GM18867 (cell line): ENCODE data around the gene UBE2E1.

Source experiments
- ATAC-seq: cut with Tn5 transposase; IDR thresholded peaks from one replicate; pipeline ENCODE4 v1.9.1; 2021; ENCODE audit warnings: mild to moderate bottlenecking, moderate library complexity; ENCODE audit not compliant: unreplicated experiment

Gene UBE2E1

DNA sequence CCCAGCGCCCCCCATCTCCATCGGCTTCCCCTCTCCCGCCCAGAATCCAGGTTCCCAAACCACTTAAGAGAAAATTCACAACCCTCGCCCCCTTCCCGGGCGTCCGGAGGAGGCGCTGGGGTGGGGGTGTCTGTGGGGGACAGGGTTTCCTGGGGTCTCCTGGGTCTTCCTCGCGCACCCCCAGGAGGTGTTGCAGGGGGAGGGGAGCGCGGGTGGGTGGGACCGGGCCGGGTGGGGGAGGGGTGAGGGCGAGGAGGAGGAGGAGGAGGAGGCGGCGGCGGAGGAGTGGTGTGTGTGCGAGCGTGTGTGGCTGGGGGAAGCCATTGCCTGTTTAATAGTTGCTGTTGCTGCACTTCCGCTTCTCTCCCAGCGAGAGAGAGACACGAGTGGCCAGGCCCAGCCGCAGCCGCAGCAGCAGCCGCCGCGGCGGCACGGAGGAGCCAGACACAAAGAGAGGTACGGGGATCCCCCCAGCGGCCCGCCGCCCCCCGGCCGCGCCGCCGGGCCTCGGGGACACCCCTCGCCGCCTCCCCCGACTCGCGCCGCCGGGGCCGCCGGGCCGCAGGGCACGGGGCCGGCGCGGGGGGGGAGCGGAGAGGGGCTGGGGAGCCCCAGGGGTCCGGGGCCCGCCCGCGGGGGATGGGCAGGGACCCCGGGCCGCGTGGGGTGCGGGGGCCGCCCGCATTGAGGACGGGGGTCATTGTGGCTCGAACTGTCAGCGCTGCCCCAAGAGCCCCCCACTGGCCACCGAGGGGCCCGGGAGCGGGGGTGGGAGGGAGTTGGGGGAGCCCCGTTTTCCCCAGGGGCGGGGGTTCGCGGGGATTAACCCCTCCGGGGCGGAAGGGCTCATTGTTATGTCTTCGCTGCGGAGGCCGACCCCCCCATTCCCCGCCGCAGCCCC lies at the start of gene UBE2E1:
Gene UBE2E1 (plus strand): TSS at position 323 of the 901 bp plus-strand sequence. CDS start 1,315 bp downstream, outside the sequence.
- peak; percentile 75 for ATAC-seq

DNA sequence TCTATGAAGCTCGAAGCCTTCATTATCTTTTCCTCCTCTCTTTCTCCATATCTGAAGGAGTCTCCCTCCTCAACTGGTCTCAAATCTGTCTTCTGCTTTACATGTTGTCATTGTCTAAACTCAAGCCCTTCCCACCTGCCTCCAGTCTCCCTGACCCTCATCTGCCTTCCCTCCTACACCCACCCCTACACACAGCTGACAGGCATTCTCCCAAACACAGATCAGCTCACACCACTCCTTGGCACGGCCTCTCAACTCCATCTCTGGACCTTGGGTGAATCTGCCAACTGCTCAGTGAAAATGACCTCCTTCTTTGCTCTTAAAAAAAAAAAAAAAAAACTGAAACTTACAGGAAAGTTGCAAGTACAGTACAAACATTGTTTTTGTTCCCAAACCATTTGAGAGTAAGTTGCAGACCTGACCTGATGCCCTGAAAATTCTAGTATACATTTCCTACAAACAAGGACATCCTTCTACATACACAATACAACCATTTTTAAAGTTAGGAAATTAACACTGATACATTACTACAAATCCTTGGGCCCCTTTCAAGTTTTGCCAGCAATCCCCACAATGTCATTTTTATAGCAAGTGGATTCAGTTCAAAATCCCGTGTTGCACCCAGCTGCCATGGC lies 49.4 kb upstream of the UBE2E1 start:
- ATAC-seq, result no peak

DNA sequence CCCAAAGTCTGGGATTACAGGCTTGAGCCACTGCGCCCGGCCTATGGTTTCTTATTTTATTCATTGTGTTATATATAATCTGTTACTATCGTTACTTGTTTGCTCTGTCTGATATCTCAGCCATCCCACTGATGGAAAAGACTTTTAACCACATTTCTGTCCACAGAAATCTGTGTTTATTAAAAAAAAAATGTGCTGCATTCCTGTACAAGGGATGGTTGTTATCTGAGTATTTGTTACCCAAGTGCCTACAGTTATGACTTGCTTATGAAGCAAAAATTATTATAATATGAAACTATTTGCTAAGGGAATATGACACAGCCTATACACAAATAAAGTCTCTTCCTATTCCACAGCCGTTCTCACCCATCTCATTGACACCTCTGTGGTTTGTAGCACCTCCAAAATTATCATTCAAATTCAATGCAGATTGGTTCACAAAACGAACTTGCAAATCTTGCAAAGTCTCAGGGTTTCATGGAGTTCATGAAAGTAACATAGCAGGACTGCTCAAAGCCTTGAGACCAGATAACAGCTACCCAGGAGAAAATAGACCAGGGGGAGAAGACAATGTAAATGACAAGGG lies 47.4 kb upstream of the UBE2E1 start:
- peak; percentile 31 for ATAC-seq

DNA sequence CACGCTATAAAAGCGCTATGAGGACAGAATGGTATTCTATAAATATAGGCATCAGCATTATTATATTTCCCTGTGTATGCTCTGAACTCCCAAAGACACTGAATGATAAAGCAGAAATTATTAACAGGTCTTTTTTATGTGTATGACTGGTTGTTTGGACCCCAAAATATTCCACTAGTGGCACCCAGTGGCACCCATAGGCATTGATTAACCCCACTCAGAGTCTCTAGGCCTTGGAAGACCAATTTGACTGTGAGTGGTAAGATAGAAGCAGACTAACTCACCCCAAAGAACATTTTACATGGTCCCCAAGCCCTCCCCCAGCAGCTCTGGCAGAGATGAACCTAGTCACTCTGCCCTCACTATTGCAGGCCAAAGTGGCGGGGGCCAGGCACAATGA lies 45.4 kb upstream of the UBE2E1 start:
- ATAC-seq, result peak; percentile 15

DNA sequence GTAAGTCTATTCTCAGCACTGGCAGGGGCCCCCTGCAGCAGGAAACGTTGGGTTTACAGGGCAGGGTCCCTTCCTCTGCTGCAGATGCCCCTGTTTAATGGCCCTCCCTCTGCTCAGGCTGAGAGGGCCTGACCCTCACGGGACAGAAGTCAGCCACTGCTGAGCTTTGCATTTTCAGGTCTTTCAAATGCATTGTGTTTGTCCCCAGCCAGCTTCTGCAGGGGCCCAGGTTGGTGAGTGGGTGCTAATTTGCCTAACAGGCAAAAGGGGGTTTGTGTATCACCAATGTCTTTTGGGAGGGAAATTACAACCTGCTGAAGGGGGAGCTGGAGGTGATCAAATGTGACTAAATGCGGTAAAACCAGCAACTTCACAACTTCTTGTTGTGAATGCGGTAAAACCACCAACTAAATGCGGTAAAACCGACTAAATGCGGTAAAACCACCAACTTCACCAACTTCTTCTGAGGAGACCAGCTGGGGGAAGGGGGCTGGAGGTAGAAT lies 44.8 kb upstream of the UBE2E1 start:
- peak; percentile 36 for ATAC-seq

DNA sequence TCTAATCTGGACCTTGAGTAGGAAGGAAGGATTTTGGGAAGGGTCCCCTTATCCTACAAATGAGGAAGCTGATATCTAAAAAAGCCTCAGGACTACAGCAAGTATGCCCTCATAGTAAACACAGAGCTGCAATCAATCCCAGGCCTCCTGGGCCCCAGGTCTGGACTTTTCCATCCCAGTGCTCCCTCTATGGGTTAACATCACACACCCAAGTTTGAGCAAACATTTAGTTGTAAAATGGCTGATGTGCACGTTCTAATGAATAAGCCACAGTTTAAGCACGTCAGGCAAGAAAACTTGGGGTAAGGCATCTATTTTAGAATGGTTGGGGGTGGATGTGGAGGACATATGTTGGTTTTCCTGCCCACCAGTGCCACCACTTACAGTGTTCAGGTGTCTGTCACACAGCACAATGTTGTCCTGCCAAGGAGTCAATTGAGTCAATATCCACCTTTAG lies 44.3 kb upstream of the UBE2E1 start:
- ATAC-seq, result peak; percentile 35

DNA sequence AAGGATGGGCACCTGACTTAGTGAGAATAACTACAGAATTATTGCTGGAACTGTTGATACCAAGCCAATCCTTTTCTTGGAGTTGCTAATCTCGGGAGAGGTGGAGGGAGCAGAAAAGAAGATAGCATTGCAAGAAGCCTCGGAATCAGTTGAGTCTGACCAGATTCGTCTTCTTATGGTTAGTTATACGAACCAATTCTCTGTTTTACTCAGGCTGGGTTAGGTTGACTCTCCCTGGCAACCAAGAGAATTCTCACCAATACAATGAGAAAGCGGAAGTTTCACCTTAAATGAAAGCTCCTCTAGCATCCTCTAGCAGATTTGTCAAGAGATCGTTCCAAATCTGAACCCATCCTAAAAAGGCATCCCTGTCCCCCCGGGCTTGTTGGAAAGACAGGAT lies 43.5 kb upstream of the UBE2E1 start:
- peak; percentile 83 for ATAC-seq

DNA sequence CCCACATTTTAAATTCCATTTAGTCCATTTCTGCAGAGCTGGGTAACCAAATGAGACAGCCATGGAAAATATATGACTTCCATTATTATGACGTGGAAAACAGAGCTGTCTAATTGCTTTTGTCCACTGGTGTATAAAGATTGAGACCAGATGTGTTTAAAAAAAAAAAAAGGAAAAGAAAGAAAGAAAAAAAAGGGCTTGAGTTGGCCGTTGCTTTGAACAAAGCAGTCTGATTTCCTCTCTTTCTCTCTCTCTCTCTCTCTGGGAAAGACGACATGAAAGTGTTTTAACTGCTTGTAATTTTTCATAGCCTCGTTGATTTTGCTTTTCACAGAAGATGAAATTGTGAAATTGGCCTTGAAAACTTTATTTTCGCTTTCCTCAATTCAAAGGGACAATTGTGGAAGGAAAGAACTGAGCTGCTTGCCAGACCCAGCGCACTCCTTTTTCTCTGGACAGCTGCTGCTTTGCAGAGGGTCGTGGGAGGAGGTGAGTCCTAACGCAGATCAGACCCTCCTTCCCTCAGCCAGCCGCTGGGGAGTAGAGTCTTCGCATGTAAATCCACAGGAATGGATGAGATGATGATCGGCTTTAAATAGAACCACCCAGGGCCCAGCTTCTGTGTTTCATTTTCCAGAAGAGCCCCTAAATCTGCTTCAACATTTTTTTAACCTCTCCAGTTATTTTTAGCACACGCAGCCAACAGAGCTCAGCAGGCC lies 42.8 kb upstream of the UBE2E1 start:
- no peak for ATAC-seq

DNA sequence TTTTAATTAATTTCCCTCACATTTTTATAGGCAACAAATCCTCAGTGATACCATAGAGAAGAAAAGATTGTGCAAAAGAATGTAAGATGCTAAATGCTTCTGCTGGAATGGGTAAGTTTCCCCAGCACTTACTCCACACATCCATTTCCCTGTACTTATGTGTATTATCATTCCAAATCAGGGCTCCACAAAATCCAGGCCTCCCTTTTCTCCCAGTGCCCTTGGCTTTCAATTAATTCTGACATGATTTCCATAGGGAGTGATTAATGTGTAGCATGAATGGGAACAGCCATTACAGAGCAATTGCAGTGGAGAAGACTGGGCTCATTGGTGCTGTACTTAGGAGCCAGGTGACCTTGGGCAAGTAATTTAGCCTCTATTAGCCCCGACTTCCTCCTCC lies 41.3 kb upstream of the UBE2E1 start:
- ATAC-seq, result no peak

DNA sequence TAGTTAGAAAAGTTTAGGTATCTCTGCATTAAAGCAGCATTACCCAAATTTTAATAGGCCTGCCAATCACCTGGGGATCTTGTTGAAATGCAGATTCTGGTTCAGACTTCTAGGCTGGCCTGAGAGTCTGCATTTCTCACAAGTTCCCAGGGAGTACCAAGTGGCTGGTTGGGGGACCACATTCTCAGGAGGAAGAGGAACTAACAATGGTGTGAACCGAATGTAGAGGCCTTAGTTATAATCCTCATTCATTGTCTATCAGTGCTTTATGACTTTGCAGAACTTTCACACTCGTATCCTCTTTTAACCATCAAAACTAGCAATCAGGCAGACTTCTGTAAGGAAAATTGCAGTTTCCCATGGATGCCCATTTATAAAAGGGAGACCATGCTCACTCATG lies 38.2 kb upstream of the UBE2E1 start:
- no peak for ATAC-seq

DNA sequence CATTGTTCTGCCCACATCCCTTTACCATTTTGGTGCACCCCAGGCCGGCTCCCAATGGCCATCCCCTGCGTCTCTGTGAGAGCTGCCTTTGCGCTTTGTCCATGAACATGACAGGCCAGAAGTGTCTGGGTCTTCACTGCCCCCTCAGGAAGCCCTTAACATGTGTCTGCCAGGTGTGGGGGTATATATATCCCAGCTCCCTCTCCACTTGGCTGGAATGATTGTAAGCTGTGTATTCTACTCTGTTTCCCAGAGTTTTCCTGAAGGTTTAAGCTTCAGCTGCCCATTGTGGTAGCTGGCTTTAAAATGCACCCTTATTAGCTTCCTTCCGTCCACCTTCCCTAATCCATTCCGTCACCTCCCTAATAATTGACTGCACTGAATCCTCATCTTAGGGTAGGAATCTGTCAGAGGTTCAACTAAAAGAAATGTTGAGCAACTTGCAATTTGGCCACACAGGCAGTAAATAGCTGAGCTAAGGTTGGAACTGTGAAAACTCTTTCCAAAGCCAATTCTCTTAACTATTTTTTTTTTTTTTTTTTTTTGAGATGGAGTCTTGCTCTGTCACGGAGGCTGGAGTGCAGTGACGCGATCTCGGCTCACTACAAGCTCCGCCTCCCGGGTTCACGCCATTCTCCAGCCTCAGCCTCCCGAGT lies 30.4 kb upstream of the UBE2E1 start:
- no peak for ATAC-seq

DNA sequence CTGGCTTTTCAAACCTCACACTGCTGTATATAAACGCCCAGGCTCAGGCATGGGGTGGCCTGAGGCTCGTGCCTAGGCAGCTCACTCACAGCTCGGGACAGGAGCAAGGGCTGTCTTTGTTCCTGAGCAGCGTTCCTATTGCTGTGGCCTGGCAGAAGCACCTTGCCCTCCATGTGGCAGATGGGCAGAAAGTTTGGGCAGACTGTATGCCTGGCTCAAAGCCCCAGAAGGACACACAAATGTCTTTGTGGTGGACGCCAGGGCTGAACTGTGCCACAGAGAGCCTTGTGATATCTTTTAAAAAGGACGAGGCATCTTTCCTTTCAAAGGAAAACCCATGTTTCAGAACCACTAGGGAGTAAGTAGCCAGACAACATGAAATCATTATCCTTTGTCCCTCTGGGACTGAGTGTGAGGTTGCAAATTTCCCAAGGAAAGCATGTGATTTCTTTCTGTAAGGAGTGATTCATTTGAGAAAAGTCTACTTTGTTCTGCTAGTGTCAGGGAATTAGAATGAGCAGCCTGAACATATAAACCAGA lies 29.3 kb upstream of the UBE2E1 start:
- ATAC-seq, result no peak

DNA sequence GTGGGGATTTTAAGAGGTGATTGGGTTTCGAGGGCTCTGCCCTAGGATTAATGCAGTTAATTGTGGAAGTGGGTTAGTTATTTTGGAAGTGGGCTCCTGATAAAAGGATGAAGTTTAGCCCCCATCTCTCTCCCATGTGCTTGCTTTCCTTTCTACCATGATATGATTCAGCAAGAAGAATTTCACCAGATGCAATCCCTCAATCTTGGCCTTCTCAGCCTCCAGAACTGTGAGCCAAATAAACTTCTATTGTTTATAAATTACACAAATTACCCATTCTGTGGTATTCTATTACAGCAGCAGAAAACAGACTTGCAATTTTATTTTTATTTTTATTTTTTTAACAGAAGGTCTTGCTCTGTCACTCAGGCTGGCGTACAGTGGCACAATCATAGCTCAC lies 27.3 kb upstream of the UBE2E1 start:
- no peak for ATAC-seq

DNA sequence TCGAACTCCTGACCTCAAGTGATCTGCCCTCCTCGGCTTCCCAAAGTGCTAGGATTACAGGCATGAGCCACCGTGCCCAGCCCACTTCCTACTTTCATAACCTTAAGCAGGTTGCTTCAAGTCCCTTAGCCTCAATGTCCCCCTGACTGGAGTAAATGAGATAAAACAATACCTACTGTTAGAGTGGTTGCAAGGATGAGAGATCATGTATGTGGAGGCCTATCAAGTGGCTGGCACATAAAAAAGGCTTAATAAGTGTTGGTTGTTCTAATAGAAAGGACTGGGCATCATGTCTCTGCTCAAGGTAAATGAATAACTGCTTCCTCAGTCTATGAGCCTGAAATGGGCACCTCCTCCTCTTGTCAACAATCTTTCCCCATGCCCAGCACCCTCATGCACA lies 25.9 kb upstream of the UBE2E1 start:
- no peak for ATAC-seq

DNA sequence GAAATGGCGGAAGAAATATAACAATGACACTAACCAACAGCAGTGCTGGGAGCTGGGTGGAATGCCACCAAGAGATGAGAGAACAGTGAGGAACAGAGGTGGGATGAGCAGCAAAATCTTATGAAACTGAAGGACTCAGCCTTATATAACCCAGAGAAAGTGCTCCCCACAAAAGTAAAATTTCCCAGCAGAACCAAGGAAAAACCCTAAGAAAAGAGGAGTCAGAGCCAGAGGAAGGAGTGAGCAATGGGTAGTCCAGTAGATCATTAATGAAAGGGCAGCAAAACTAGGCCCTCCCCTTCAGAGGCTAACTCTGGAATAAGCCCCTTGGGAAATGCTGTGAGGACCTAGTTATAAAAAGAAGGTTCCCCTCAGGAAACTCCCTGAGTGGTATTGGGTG lies 24.7 kb upstream of the UBE2E1 start:
- ATAC-seq, result no peak

DNA sequence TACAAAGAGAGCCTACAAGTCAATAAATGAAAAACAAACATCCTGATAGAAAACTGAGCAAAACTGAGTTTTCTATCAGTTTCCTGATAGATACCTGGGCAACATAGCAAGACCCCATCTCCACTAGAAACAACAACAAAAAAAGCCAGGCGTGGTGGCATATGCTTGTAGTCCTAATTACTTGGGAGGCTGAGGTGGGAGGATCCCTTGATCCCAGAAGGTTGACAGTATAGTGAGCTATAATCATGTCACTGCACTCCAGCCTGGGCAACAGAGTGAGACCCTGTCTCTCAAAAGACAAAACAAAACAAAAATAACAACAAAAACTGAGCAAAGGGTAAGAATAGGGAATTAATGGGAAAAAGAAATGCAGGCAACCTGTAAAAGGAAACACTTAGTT lies 23.9 kb upstream of the UBE2E1 start:
- no peak for ATAC-seq

DNA sequence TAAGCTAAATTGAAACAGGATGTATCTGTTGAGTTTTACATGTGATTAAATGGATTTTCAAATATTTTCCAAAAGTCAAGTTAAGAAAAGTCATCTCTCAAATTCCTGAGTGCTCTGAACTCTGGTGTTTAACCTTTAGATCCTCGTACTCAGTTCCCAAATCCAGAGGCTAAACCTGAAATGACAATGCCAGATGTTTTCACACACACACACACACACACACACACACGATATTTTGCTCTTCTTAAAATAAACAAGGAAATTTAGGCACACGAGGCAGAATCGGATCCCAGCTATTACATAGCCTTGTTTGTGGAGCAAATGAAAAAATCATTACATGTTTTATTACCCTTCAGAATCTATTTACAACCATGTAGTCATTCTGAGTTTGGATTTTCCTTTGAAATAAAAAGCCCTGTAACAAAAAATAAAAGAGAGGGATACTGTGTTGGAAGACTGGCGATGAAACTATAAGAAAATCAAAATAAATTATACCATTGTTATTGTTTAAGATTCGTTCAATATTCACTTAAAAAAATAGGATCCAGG lies 20.6 kb upstream of the UBE2E1 start:
- ATAC-seq, result no peak

DNA sequence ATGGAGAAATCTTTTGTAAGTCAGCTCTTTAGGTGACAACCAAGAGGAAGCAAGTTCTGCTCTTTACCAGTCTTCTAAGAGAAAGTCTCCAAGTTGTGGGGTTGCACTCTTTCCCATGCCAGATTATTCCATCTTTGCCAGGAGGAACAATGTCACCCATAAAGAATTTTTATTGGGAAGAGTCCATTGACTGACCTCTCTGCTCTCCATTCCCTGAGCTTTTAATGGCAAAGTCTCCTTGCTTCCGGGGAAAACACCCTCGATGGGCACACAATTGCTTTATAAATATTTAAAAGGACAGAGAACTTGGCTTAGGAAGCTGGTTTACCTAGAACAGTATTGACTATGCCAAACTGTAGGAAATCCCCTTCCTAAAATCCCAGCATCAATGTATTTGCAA lies 19.9 kb upstream of the UBE2E1 start:
- no peak for ATAC-seq

DNA sequence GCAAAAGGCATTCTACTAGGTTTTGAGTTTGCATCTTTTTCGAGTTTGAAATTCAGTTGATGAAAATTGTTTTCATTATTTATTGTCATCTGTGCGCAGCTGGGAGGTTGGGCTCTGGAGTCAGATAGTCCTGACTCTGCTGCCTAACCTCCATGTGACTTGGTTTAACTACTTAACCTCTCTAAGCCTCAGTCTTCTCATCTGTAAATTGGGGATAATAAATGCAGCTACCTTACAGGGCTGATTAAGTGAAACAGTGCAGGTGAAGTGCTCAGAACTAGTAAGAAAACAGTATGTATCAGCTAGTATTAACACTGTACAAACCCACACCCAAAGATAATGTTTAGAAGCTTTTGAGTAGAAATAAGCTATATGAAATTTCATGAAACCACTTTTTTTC lies 14.1 kb upstream of the UBE2E1 start:
- no peak for ATAC-seq

DNA sequence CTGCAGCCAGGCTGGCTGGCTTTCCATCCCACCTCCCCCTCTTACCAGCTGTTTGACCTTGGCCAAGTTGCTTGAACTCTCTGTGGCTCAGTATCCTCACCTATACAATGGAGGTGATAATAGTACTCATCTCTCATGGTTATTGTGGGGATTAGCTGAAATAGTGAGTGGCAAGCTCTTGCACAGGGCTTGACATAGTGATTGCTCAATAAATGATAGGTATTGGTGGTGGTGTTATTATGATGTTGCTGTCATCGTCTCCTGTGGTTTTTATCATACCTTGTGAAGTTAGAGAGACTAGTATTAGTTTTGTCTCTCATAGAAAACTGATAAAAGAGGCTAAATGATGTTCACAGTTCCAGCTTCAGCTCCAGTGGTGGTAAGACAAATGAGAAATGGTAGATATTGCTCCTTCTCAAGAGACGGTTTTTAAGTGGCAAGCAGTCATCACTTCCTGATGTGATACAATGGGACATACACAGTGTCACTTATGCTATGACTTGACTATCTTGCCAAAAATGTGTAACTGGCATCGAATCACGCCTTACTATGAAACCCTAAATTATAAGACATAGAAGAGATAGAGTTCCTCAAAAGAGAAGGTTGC lies 12.1 kb upstream of the UBE2E1 start:
- ATAC-seq, result no peak
